Stimulated activated CD4-positive, alpha-beta T cell treated with anti-CD3 and anti-CD28 coated beads, TNF-alpha, amount 100 ng/mL, for 24 hours (primary cell): Measurements from ENCODE around the gene SLC20A1.
"Not testable (repeated sequence)": the region's sequence is repeated elsewhere in the genome, so short reads cannot be mapped to it uniquely, and the experiment has no call there.

Experiments
- DNase-seq, 3 experiments: peaks; one replicate each; pipeline ENCODE4 v3.0.0-alpha.2; 2020; ENCODE audit warnings: low read depth in 3 of 3

SLC20A1 gene

GRCh38 chr2:112646791-112647689 is 1.3 kb downstream of the SLC20A1 start:
- no peak for DNase-seq

DNA sequence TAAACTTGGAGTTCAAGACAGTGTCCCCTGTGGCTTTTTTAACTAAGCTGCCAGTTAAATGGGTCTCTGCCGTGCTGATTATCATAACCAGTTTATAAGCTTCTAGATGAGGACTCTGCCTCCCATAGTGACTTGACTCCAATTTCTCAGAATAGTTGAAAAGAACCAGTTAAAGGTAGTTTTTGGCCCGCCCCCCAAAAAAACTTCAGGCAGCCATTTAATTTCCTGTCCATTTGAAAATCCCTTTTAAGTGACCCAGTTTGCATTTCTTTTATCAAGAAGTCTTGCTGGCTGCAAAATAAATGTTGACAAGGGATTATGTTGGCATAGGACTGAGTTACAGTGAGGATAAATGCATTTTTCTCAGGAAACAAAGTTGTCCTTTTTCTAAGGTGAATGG is 2.3 kb downstream of the SLC20A1 start:
- DNase-seq: no peak

DNA sequence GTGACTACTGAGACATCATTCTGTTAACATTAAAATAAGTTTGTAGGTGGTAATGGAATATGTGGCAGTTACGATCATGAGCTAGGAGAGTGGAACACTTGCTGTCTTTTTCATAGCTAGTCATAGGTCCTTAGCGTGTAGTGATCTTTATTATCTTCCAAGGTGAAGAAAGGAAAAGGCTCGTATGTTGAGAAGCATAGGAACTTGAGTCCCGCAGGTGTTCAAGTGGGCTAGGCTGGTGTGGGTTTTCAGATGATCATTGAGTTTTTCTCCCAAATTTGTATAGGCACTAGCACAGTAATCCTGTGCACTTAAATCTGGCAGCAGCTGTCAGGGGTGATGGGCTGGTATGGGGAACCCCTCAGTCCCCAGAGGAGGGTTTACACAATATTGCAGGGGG is 10.9 kb downstream of the SLC20A1 start:
- no peak for DNase-seq

- no peak for DNase-seq
Observed at GRCh38 chr2:112658301-112658700, 12.6 kb downstream of the SLC20A1 start.

- no peak for DNase-seq
Observed at GRCh38 chr2:112658839-112659667, 13.3 kb downstream of the SLC20A1 start.

DNA sequence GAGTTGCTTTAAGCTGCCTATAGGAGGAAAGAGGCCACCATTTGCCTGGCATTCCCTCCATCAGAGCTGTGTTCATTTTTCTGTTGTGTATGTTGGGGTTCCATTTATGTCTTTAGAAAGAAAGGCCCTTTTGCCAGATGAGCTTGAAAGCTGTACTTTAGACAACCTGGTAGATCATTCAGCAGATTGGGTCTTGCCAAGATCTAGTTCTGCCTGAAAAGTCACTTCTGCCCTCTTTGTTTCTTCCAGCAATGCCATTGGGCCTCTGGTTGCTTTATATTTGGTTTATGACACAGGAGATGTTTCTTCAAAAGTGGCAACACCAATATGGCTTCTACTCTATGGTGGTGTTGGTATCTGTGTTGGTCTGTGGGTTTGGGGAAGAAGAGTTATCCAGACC is 14.4 kb downstream of the SLC20A1 start:
- DNase-seq: no peak

GRCh38 chr2:112661656-112662305 is 16.0 kb downstream of the SLC20A1 start:
- no peak for DNase-seq

- DNase-seq: no peak
Observed at GRCh38 chr2:112662704-112663103, 17.0 kb downstream of the SLC20A1 start.

- no peak for DNase-seq
Observed at GRCh38 chr2:112664689-112665088, 18.9 kb downstream of the SLC20A1 start.

DNA sequence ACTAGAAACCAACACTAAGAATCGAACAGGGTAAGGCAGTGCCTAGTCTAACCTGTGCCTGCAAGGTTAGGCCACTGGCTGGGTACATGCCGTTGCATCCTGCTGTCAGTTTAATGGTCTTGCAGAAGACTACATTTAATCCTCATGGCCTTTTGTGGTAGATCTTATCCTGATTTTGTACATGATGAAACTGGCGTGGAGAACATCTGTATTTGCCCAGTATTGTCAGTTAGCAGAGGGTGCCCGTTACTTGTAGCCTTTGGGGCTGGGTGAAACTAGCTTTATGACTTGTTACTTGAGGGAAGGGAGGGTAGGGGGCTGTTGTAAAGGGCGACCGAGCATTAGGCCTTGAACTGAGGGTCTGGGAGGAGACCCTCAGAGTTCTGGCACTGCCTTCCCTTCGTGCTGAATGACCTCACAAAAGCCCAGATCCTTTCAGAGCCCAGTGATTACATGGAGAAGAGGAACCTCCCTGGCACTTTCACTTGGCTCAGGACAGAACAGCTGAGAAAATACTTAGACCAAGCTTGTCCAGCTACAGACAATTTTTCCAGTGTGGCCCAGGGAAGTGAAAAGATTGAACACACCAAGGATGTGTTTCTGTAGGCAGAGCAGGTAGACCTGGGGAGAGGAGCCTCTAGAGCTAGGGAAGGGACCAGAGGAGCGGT is 19.5 kb downstream of the SLC20A1 start:
- no peak for DNase-seq

GRCh38 chr2:112666761-112667122 is 21.0 kb downstream of the SLC20A1 start:
- DNase-seq: no peak

- not testable (repeated sequence) for DNase-seq
Observed at GRCh38 chr2:112667540-112667939, 21.8 kb downstream of the SLC20A1 start.

DNA sequence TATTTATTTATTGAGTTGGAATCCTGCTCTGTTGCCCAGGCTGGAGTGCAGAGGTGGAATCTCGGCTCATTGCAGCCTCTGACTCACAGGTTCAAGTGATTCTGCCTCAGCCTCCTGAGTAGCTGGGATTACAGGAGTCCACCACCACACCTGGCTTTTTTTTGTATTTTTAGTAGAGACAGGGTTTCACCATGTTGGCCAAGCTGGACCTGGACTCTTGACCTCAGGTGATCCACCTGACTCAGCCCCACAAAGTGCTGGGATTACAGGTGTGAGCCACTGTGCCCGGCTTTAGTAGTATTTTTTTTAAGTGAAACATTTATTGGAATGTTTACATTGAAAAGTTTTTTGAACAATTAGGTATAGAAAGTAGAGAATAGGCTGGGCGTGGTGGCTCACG is 23.9 kb downstream of the SLC20A1 start:
- DNase-seq: no peak

GRCh38 chr2:112670252-112671022 is 24.7 kb downstream of the SLC20A1 start:
- no peak for DNase-seq

DNA sequence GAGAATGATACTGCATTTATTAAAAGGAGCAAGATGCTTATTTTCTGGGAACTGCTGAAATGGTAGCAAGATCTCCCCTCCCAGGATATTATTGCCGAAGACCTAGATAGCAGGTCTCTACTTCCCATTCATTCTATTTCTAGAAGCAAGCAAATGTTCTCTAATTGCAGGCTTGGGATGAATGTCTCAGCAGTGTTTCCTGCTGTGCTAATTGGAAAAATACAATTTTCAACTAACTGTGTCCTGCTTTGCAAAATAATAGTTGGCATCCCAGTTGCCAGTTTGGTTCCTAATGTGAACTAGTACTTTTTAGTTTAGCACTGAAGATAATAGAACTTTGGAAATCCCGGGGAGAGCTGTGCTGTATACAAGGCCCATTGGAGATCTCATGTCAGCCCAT is 26.1 kb downstream of the SLC20A1 start:
- DNase-seq: no peak

DNA sequence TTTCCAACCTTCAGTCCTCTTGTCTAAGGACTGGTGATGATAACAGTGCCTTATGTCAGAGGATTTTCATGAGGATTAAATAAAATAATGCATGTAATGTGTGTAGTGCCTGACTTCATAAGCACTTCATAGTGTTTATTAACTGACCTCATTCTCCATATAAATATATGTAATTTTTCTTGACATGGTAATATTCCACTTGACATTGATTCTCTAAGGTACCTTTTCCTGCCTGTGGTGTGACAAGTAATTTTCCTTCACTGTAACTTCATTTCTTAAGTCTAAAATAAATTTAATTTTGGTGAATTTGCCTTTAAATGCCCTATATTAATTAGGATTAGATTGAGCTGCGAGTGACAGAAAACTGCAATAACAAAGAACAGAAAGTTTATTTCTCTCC is 27.3 kb downstream of the SLC20A1 start:
- DNase-seq: no peak

DNA sequence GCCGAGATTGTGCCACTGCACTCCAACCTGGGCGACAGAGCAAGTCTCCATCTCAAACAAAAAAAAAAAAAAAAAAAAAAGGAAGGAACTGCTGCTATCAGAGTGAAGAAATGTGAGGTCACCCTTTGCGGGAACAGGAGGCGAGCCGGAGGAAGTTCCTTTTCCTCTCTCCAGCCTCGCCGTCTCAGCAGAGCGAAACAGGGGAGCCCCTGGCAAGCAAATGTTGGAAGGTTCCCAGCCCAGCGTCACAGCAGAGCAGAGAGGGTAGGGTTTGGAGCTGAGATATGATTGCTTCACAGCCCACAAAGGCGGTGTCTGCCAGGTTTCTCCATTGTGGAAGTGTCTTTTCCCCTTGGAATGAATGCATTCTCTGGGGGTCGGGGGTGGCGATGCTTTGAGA is 28.5 kb downstream of the SLC20A1 start:
- no peak for DNase-seq

- no peak for DNase-seq
Observed at GRCh38 chr2:112679484-112679883, 33.7 kb downstream of the SLC20A1 start.

DNA sequence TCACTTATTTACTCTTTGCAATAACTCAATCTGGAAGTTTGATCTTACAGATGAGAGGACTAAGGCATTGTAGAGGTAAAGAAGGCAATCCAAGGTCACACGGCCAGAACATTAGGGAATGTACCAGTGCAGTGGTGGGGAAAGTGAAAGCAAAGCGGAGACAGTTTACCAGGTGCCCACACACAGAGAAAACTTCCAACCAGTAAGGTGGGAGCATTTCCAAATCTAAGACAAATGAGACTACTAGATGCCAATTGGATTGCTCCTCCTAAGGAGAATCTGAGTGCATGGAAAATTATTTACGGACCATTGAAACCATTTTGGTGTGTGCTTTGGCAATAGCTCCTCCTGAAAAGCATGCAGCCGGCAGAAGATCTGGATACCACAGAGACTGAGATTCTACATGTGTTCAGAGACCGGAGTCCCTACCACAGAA is 34.9 kb downstream of the SLC20A1 start:
- no peak for DNase-seq

DNA sequence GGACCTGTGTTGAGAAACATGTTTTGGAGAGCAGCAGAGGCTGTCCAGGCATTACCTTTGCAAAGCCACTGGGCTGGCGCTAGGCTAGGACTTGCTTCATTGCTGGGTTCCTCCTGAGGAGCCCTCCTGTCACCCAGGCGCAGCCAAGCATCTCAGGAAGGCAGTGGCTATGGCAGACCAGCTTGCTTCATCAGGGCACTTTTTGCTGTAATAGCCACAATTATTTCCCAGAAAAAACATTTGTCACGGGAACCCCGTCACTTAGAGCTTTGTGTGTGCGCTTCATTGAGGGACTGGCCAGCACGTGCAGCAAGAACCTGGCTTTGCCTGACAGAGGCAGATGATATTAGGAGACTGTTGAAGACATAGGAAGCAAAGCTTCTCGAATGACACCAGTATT is 36.4 kb downstream of the SLC20A1 start:
- DNase-seq: no peak
